GM18517 (cell line): ENCODE measurements around the gene RTN4RL1.

ENCODE experiments used
- ATAC-seq: cut with Tn5 transposase; IDR thresholded peaks from one replicate; pipeline ENCODE4 v1.9.1; 2021; ENCODE audit warnings: mild to moderate bottlenecking, moderate library complexity; ENCODE audit not compliant: unreplicated experiment

RTN4RL1 gene

GRCh38 chr17:2025220-2025621 is at the start of gene RTN4RL1:
TSS of gene RTN4RL1 (minus strand) at chr17:2025334. CDS start at chr17:2024865, 469 bp downstream.
- ATAC-seq: no peak

GRCh38 chr17:2074919-2075318 is 49.8 kb upstream of the RTN4RL1 start:
- no peak for ATAC-seq

GRCh38 chr17:2071455-2072281 is 46.5 kb upstream of the RTN4RL1 start:
- ATAC-seq: no peak

GRCh38 chr17:2071024-2071385 is 45.9 kb upstream of the RTN4RL1 start:
- no peak for ATAC-seq

- peak; percentile 87 for ATAC-seq
Measured at GRCh38 chr17:2070241-2071023, 45.3 kb upstream of the RTN4RL1 start.

- ATAC-seq: no peak
Measured at GRCh38 chr17:2068519-2069051, 43.5 kb upstream of the RTN4RL1 start.

GRCh38 chr17:2068031-2068518 is 42.9 kb upstream of the RTN4RL1 start:
- ATAC-seq: no peak

GRCh38 chr17:2067608-2068024 is 42.5 kb upstream of the RTN4RL1 start:
- no peak for ATAC-seq

- no peak for ATAC-seq
Measured at GRCh38 chr17:2067048-2067561, 42.0 kb upstream of the RTN4RL1 start.

GRCh38 chr17:2065949-2066400 is 40.8 kb upstream of the RTN4RL1 start:
- no peak for ATAC-seq

- ATAC-seq: no peak
Measured at GRCh38 chr17:2064980-2065785, 40.0 kb upstream of the RTN4RL1 start.

- no peak for ATAC-seq
Measured at GRCh38 chr17:2064520-2064971, 39.4 kb upstream of the RTN4RL1 start.

GRCh38 chr17:2064147-2064489 is 39.0 kb upstream of the RTN4RL1 start:
- no peak for ATAC-seq

GRCh38 chr17:2063261-2064146 is 38.4 kb upstream of the RTN4RL1 start:
- no peak for ATAC-seq

- no peak for ATAC-seq
Measured at GRCh38 chr17:2062571-2063183, 37.5 kb upstream of the RTN4RL1 start.

GRCh38 chr17:2061441-2061958 is 36.4 kb upstream of the RTN4RL1 start:
- ATAC-seq: no peak

GRCh38 chr17:2060681-2061440 is 35.7 kb upstream of the RTN4RL1 start:
- ATAC-seq: no peak

- ATAC-seq: no peak
Measured at GRCh38 chr17:2060385-2060658, 35.2 kb upstream of the RTN4RL1 start.
